WI38 (cell line): ENCODE data around the gene DPF3.

Experiments
- H3K4me3 ChIP-seq: 2 replicates; pipeline ENCODE4 v1.5.1; 2011; ENCODE audit warnings: low read depth, mild to moderate bottlenecking, control low read depth, low read length
- TF ChIP-seq, protein P1 (sequence below): IDR thresholded peaks from 2 replicates; pipeline ENCODE4 v1.5.1; 2012; ENCODE audit warnings: low read depth, mild to moderate bottlenecking, control low read depth, low read length

The DPF3 gene

DNA sequence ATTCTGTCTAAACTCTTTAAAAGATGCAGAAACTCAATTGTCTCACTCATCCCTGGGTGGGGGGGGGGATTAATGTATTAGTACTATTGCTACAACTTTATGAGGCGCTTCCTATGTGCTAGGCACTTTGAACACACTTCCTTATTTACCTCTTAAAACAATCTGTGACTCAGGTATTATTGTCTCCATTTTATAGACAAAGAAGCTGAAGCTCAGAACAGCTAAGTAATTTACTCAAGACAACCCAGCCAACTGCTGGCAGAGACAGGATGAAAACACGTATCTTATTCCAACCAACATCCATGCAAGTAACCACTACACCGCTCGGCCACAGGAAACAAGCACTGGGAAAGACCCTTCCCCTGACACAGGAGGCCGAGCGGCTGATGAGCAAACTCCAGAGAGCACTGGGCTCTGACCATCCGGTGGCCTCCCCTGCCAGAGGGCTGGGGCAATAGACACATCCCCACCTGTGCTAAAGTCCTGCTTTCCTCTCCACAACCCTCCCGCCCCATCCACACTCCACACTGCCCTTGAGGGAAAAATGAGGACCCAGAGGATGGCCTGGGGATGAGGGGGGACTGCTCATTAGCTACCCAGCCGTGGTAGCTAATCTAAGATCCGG, 244.2 kb downstream of the DPF3 start:
- TF ChIP-seq, protein P1, sequence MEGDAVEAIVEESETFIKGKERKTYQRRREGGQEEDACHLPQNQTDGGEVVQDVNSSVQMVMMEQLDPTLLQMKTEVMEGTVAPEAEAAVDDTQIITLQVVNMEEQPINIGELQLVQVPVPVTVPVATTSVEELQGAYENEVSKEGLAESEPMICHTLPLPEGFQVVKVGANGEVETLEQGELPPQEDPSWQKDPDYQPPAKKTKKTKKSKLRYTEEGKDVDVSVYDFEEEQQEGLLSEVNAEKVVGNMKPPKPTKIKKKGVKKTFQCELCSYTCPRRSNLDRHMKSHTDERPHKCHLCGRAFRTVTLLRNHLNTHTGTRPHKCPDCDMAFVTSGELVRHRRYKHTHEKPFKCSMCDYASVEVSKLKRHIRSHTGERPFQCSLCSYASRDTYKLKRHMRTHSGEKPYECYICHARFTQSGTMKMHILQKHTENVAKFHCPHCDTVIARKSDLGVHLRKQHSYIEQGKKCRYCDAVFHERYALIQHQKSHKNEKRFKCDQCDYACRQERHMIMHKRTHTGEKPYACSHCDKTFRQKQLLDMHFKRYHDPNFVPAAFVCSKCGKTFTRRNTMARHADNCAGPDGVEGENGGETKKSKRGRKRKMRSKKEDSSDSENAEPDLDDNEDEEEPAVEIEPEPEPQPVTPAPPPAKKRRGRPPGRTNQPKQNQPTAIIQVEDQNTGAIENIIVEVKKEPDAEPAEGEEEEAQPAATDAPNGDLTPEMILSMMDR, result no peak
- no peak overlapping the region for H3K4me3 ChIP-seq

DNA sequence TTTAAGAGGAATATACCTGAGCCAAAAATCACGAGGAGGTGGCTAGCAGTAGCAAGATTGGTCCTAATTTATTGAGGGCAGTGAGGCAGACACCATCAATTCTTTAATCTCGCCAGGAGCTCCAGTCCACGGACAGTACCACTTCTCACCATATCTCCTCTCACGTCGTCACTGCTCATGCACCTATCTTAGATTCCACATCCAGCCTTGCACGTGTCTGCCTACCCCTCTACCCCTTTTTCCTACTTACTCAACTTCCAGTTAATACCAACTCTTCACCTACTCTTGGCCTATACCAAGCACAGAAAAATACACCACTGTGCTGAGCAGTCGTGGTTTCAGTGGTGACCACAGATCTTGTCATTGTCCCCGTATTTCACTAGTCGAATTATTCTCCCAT, 246.1 kb downstream of the DPF3 start:
- TF ChIP-seq, protein P1, result no peak

DNA sequence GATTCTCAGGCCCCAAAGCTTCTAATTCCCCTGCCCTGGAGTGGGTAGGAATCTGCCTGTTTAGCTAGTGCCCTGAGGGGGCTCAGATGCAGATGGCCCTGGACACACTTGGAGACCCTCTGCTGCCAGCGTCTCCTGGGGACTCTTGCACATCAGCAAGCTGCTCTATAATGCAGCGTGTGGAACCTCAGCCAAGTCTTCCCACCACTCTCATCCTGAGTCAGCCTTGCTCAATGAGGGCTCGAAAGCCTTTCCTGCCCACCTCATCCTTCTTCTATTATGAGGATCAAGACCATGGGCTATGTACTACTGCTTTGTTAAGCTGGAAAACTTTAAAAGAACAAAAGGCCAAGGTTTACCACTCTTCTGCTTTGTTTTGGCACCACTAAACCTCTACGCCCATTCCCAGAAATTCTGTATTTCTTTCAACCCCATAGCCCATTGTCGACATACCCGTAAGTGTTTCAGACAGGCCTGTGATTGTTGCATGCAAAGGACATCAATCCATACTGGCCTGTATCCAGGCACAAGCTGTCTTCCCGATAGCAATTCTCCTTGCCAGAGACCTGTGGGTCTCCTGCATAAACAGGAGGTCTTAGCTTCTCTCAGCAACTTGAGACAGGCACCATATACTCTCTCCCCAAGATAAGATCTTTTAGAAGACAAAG, 246.9 kb downstream of the DPF3 start:
- H3K4me3 ChIP-seq, result no peak overlapping the region
- TF ChIP-seq, protein P1, result no peak

More for the DNA sequence above, 246.1 kb downstream of the DPF3 start:
- no peak overlapping the region for H3K4me3 ChIP-seq

DNA sequence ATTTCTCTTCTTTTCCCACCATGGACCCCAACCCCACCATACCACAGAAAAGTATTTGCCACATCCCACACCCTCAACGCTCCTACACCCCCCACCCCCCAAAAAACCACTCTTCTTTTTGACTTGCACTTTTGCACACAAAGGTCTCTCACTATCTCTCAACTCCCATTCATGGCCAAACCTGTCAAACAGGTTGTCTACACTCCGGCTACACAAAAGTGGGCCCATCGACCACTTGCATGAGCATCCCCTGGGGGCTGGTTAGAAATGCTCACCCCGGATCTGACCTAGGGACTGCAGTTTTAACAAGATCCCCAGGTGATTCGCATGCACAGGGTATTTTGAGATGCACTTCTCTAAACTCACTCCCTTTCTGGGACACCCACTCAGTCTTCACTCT, 248.2 kb downstream of the DPF3 start:
- no peak overlapping the region for H3K4me3 ChIP-seq
- TF ChIP-seq, protein P1, result no peak

DNA sequence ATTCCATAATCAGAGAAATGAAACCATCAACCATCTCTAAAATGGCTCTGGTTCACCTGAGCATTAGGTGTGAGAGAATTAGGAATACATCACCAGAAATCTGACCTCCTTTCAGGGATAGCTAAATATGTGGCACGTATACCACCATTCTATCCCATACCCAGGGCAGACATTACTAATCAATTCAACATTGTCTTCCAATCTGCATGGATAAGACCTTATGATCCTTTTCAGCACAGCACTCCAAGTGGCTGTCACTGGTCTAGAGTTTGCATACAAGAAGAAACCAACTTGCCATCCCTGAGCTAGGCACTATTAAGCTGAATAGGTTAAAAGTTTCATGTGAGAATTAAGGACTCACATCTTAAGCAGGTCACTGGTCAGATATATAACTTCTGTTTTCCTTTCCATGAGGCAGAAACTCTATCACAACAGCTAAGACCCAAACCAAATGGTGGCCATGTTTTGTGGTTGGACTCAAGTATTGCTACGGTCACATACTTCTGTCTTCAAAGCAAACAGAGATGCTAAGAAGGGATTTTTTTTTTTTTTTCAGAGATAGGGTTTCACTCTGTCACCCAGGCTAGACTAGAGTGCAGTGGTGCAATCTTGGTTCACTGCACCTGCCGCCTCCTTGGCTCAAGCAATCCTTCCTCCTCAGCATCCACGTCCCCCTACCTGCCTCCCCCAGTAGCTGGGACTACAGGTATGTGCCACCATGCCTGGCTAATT, 249.0 kb downstream of the DPF3 start:
- TF ChIP-seq, protein P1, result no peak
- no peak overlapping the region for H3K4me3 ChIP-seq

DNA sequence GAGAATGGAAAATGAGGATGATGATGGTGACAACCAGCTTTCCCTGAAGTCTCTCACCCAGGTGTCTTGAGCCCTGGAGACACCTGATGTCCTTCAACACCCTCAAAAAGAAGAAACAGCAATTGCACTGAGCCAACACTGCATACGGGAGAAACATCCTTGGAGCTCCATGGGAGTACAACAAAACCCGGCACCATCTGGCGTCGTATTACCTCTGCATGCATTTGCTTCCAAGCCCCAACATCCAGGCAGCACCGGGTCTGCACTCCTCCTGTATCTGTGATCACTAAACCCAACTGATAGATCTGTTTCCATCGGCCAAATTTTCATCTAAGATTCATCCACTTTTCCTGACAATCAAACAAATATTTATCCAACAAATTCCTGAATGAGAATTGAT, 249.9 kb downstream of the DPF3 start:
- no peak overlapping the region for H3K4me3 ChIP-seq
- TF ChIP-seq, protein P1, result no peak

DNA sequence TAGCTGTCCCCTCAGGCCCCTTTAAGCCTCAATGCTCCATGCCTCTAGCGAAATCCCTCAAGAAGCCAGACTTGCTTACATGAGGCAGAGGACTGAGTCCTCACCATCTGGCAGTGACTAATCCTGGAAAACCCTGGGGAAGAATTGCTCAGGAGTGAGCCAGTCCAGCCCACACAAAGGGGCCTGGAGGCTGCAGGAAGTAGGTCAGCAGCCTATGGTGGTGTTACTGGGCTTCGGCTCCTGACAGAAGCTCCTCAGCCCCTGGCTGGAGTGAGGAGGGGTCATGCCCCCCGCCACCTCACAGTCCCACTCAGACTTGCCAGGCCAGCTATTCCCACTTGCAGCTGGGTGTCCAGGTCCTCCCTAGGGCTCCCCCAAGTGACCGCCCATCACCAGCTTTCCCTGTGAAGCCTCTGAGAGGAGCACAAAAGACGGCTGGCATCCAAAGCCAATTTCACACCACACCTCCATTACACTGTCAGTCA, 250.5 kb downstream of the DPF3 start:
- no peak overlapping the region for H3K4me3 ChIP-seq
- TF ChIP-seq, protein P1, result no peak
